Activated CD4-positive, CD25-positive, alpha-beta regulatory T cell treated with anti-CD3 and anti-CD28 coated beads, Interleukin-2, amount 50 U/mL, for 24 hours (primary cell): ENCODE data around the gene ATP2A2.
A peak's percentile ranks its signal among the peaks of the same experiment; 100 is the strongest.
"Not testable (repeated sequence)": the region's sequence is repeated elsewhere in the genome, so short reads cannot be mapped to it uniquely, and the experiment has no call there.

ENCODE experiments used
- ATAC-seq, 2 donors: fragments of 150-1000 bp; cut with Tn5 transposase; one replicate each; pipeline ENCODE4 v1.10.0; 2021; ENCODE audit warnings: mild to moderate bottlenecking in 1 of 2, moderate library complexity in 1 of 2

The ATP2A2 gene

GRCh38 chr12:110280779-110281548 lies at the start of gene ATP2A2:
ATP2A2 (plus strand) TSS chr12:110281247; CDS start chr12:110281790, 543 bp downstream.
- ATAC-seq: peak; percentile 82 to 83

- no peak for ATAC-seq
Measured at GRCh38 chr12:110233212-110233903, 47.7 kb upstream of the ATP2A2 start.

- no peak for ATAC-seq
Measured at GRCh38 chr12:110234331-110234751, 46.7 kb upstream of the ATP2A2 start.

GRCh38 chr12:110234755-110235154 lies 46.3 kb upstream of the ATP2A2 start:
- ATAC-seq: no peak

- no peak for ATAC-seq
Measured at GRCh38 chr12:110235383-110235782, 45.7 kb upstream of the ATP2A2 start.

- no peak for ATAC-seq
Measured at GRCh38 chr12:110243227-110243626, 37.8 kb upstream of the ATP2A2 start.

GRCh38 chr12:110244372-110244771 lies 36.7 kb upstream of the ATP2A2 start:
- ATAC-seq: no peak

GRCh38 chr12:110244829-110245228 lies 36.2 kb upstream of the ATP2A2 start:
- no peak for ATAC-seq

GRCh38 chr12:110245369-110245772 lies 35.7 kb upstream of the ATP2A2 start:
- peak; percentile 71 to 72 for ATAC-seq

GRCh38 chr12:110246636-110247339 lies 34.3 kb upstream of the ATP2A2 start:
- no peak for ATAC-seq

- ATAC-seq: no peak
Measured at GRCh38 chr12:110247340-110248095, 33.5 kb upstream of the ATP2A2 start.

- ATAC-seq: no peak
Measured at GRCh38 chr12:110248096-110248447, 33.0 kb upstream of the ATP2A2 start.

GRCh38 chr12:110249105-110249504 lies 31.9 kb upstream of the ATP2A2 start:
- no peak for ATAC-seq

GRCh38 chr12:110249716-110250225 lies 31.3 kb upstream of the ATP2A2 start:
- ATAC-seq: no peak

GRCh38 chr12:110251381-110251780 lies 29.7 kb upstream of the ATP2A2 start:
- no peak for ATAC-seq

GRCh38 chr12:110252716-110253115 lies 28.3 kb upstream of the ATP2A2 start:
- ATAC-seq: no peak

GRCh38 chr12:110253176-110253575 lies 27.9 kb upstream of the ATP2A2 start:
- ATAC-seq: no peak

GRCh38 chr12:110254971-110255540 lies 26.0 kb upstream of the ATP2A2 start:
- ATAC-seq: no peak

GRCh38 chr12:110255890-110256456 lies 25.1 kb upstream of the ATP2A2 start:
- not testable (repeated sequence) for ATAC-seq

GRCh38 chr12:110256780-110257431 lies 24.1 kb upstream of the ATP2A2 start:
- ATAC-seq: no peak

GRCh38 chr12:110258466-110258865 lies 22.6 kb upstream of the ATP2A2 start:
- no peak for ATAC-seq
